Type B pancreatic cell (in vitro differentiated cells): Measurements from ENCODE around the gene TMEM156. TPM values are rescaled to one million over a fixed set of nuclear protein-coding genes. Genes with fewer than 3 reads are reported as not detected.

Experiments used
- DNase-seq: peaks from one replicate; pipeline ENCODE4 v3.0.0; 2021; ENCODE audit warnings: mixed read lengths; ENCODE audit not compliant: unreplicated experiment; ENCODE audit errors: extremely low spot score
- H3K27ac Mint-ChIP-seq: 2 replicates; pipeline ENCODE4 v1.8.0; 2021; ENCODE audit warnings: mild to moderate bottlenecking, mixed read lengths
- H3K27me3 Mint-ChIP-seq: 2 replicates; pipeline ENCODE4 v1.8.0; 2021; ENCODE audit warnings: mixed read lengths
- H3K36me3 Mint-ChIP-seq: 2 replicates; pipeline ENCODE4 v1.8.0; 2021; ENCODE audit warnings: mixed read lengths
- H3K4me1 Mint-ChIP-seq: one replicate; pipeline ENCODE4 v1.8.0; 2021; ENCODE audit warnings: mixed read lengths; ENCODE audit not compliant: unreplicated experiment
- H3K4me3 Mint-ChIP-seq: 2 replicates; pipeline ENCODE4 v1.8.0; 2021; ENCODE audit warnings: mild to moderate bottlenecking, mixed read lengths
- H3K9me3 Mint-ChIP-seq: 2 replicates; pipeline ENCODE4 v1.8.0; 2021; ENCODE audit warnings: mixed read lengths
- CTCF ChIP-seq: fragments of 200-600 bp; sonication (generic); conservative IDR thresholded peaks from 2 replicates; pipeline ENCODE4 v1.5.0; 2021; ENCODE audit warnings: antibody characterized with exemption, mild to moderate bottlenecking
- total RNA-seq: library from RNA; stranded (reverse); gene quantifications from 2 replicates; pipeline ENCODE4 v1.2.1, GENCODE V29; 2021; ENCODE audit warnings: low replicate concordance

Gene TMEM156
- total RNA-seq, 1 donor from 2014 or later: not detected

- Mint-ChIP-seq H3K36me3 (no peaks in the 10 kb centered on the region), H3K4me1 (no peaks in the 10 kb centered on the region), H3K9me3 (no peaks in the 10 kb centered on the region), H3K27ac (no peak overlapping the region), H3K27me3 (no peaks in the 10 kb centered on the region), H3K4me3 (no peak overlapping the region)
- TF ChIP-seq CTCF: no peak
- DNase-seq: no peak
Observed at GRCh38 chr4:39025552-39026085, 6.6 kb downstream of the TMEM156 start.

- Mint-ChIP-seq H3K9me3 (no peaks in the 10 kb centered on the region), H3K4me3 (no peak overlapping the region), H3K36me3 (no peaks in the 10 kb centered on the region), H3K27ac (no peak overlapping the region), H3K27me3 (no peaks in the 10 kb centered on the region), H3K4me1 (no peaks in the 10 kb centered on the region)
- no peak for DNase-seq
- TF ChIP-seq CTCF: no peak
Observed at GRCh38 chr4:39024311-39024865, 7.8 kb downstream of the TMEM156 start.

- Mint-ChIP-seq H3K36me3 (no peaks in the 10 kb centered on the region), H3K27me3 (no peaks in the 10 kb centered on the region), H3K27ac (no peak overlapping the region), H3K4me1 (no peaks in the 10 kb centered on the region), H3K4me3 (no peak overlapping the region), H3K9me3 (no peaks in the 10 kb centered on the region)
- TF ChIP-seq CTCF: no peak
- no peak for DNase-seq
Observed at GRCh38 chr4:39023059-39023458, 9.2 kb downstream of the TMEM156 start.

- H3K27me3 Mint-ChIP-seq: no peaks in the 10 kb centered on the region
- no peaks in the 10 kb centered on the region for H3K36me3 Mint-ChIP-seq
- no peaks in the 10 kb centered on the region for H3K4me1 Mint-ChIP-seq
- no peak for TF ChIP-seq CTCF
- no peak overlapping the region for H3K27ac Mint-ChIP-seq
- no peak overlapping the region for H3K4me3 Mint-ChIP-seq
- DNase-seq: no peak
- H3K9me3 Mint-ChIP-seq: no peaks in the 10 kb centered on the region
Observed at GRCh38 chr4:39022241-39022640, 10.0 kb downstream of the TMEM156 start.

GRCh38 chr4:39021631-39022030 lies 10.6 kb downstream of the TMEM156 start:
- H3K9me3 Mint-ChIP-seq: no peaks in the 10 kb centered on the region
- H3K27ac Mint-ChIP-seq: no peak overlapping the region
- no peaks in the 10 kb centered on the region for H3K27me3 Mint-ChIP-seq
- no peak overlapping the region for H3K4me3 Mint-ChIP-seq
- TF ChIP-seq CTCF: no peak
- no peaks in the 10 kb centered on the region for H3K36me3 Mint-ChIP-seq
- no peaks in the 10 kb centered on the region for H3K4me1 Mint-ChIP-seq
- DNase-seq: no peak

GRCh38 chr4:39020130-39020529 lies 12.1 kb downstream of the TMEM156 start:
- peaks cover 9% of the 10 kb centered on the region for H3K9me3 Mint-ChIP-seq
- no peak overlapping the region for H3K27ac Mint-ChIP-seq
- H3K27me3 Mint-ChIP-seq: no peaks in the 10 kb centered on the region
- TF ChIP-seq CTCF: no peak
- H3K36me3 Mint-ChIP-seq: no peaks in the 10 kb centered on the region
- no peaks in the 10 kb centered on the region for H3K4me1 Mint-ChIP-seq
- no peak for DNase-seq
- no peak overlapping the region for H3K4me3 Mint-ChIP-seq
